Prostate gland (tissue), 2 donors: ENCODE results near the gene VSTM2B.

Source experiments
- CTCF ChIP-seq, 4 experiments: fragments of 200-600 bp in 2 of 4; fragments of 450-650 bp in 2 of 4; sonication (generic) in 2 of 4; IDR thresholded peaks; 1 replicate in 3 of 4; 2 replicates in 1 of 4; pipeline ENCODE4 v1.5.1; 2016 to 2019; ENCODE audit warnings: antibody characterized with exemption in 4 of 4, mild to moderate bottlenecking in 2 of 4, moderate library complexity in 2 of 4
- POLR2AphosphoS5 ChIP-seq: sonication (generic); formaldehyde crosslinking; IDR thresholded peaks from one replicate; pipeline ENCODE4 v1.6.1; 2017; ENCODE audit warnings: antibody characterized with exemption

DNA sequence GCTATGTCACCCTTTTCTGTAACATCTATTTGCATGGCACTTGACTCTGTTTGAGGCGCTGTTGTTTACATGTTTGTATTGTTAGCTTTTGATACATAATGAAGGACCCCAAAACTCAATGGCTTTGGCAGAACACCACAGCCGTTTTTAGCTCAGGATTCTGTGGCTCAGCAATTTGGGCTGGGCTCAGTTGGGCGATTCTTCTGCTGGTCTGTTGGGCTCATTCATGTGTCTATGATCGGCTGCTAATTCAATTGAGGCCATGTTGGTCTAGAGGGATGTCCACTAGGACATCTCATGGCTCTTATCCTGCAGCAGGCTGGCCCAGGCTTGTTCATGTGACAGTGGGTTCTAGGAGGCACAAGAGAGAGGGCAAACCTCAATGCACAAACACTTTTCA, 33.9 kb downstream of the VSTM2B start:
- TF ChIP-seq CTCF (IDR thresholded peaks at IDR 0.05) (no peak), POLR2AphosphoS5 (no peak)
